HEK293 (cell line): ENCODE data around the gene CRACDL.

Experiments
- CTCF ChIA-PET: fragments of 350-600 bp; formaldehyde crosslinking; extraction: SDS; loops from one replicate; lab custom pipeline; 2021; ENCODE audit warnings: antibody characterized with exemption; lab: Yijun Ruan, JAX
- POLR2A ChIA-PET: fragments of 300-600 bp; formaldehyde crosslinking; extraction: SDS; loops from one replicate; lab custom pipeline; 2020; ENCODE audit warnings: antibody characterized with exemption, inconsistent platforms; lab: Yijun Ruan, JAX
- H3K27ac ChIP-seq: fragments of 200-500 bp; sonication (Bioruptor generic); 2 replicates; pipeline ENCODE4 v1.5.1; 2014; ENCODE audit warnings: low read depth, low read length, control low read depth, inconsistent platforms; ENCODE audit errors: extremely low read depth
- H3K36me3 ChIP-seq, 2 experiments: fragments of 200-500 bp in 1 of 2; sonication (Bioruptor generic) in 1 of 2; 1 replicate in 1 of 2; 2 replicates in 1 of 2; pipeline ENCODE4 v1.5.1; 2014 to 2017; ENCODE audit warnings: inconsistent platforms in 2 of 2, low read length in 2 of 2; ENCODE audit not compliant: control insufficient read depth in 2 of 2, insufficient read depth in 1 of 2
- H3K4me1 ChIP-seq: fragments of 200-500 bp; sonication (Bioruptor generic); 2 replicates; pipeline ENCODE4 v1.5.1; 2014; ENCODE audit warnings: mild to moderate bottlenecking, low read length, inconsistent platforms; ENCODE audit not compliant: control insufficient read depth, insufficient read depth
- H3K4me3 ChIP-seq: 2 replicates; pipeline ENCODE4 v1.5.1; 2011; ENCODE audit warnings: low read depth, mild to moderate bottlenecking, control low read depth, low read length, moderate library complexity
- H3K9me3 ChIP-seq: fragments of 200-500 bp; sonication (Bioruptor generic); 2 replicates; pipeline ENCODE4 v1.5.1; 2014; ENCODE audit warnings: low read depth, low read length, inconsistent platforms; ENCODE audit not compliant: control insufficient read depth, insufficient read depth
- BCL11B ChIP-seq: fragments of 450-650 bp; formaldehyde crosslinking; IDR thresholded peaks from 2 replicates; pipeline ENCODE4 v1.5.1; 2016; ENCODE audit warnings: low read depth, missing biosample characterization, missing genetic modification characterization
- GLIS1 ChIP-seq: fragments of 450-650 bp; formaldehyde crosslinking; IDR thresholded peaks from 2 replicates; pipeline ENCODE4 v1.5.1; 2016; ENCODE audit warnings: missing biosample characterization, missing genetic modification characterization
- HOXC10 ChIP-seq: sonication (generic); formaldehyde crosslinking; IDR thresholded peaks from 2 replicates; pipeline ENCODE4 v1.8.1; 2023; ENCODE audit warnings: mild to moderate bottlenecking, missing genetic modification reagents
- HOXD13 ChIP-seq: sonication (generic); formaldehyde crosslinking; IDR thresholded peaks from 2 replicates; pipeline ENCODE4 v1.8.0; 2022; ENCODE audit warnings: missing genetic modification reagents, borderline replicate concordance
- OVOL3 ChIP-seq: fragments of 450-650 bp; formaldehyde crosslinking; IDR thresholded peaks from 2 replicates; pipeline ENCODE4 v1.5.1; 2016; ENCODE audit warnings: missing biosample characterization, missing genetic modification characterization
- SALL2 ChIP-seq: fragments of 450-650 bp; formaldehyde crosslinking; IDR thresholded peaks from 2 replicates; pipeline ENCODE4 v1.5.0; 2017; ENCODE audit warnings: missing biosample characterization, mild to moderate bottlenecking, missing genetic modification characterization, borderline replicate concordance
- SETDB1 ChIP-seq: IDR thresholded peaks from one replicate; pipeline ENCODE4 v1.6.1; 2017; ENCODE audit warnings: mild to moderate bottlenecking, low read length, moderate library complexity, mixed read lengths; ENCODE audit not compliant: insufficient read length
- TCF7L2 ChIP-seq: IDR thresholded peaks from 2 replicates; pipeline ENCODE4 v1.6.1; 2011; ENCODE audit warnings: low read depth, mild to moderate bottlenecking, inconsistent platforms, low read length, moderate library complexity, borderline replicate concordance
- WT1 ChIP-seq: fragments of 450-650 bp; formaldehyde crosslinking; IDR thresholded peaks from 2 replicates; pipeline ENCODE4 v1.5.1; 2016; ENCODE audit warnings: missing biosample characterization, missing genetic modification characterization
- YY2 ChIP-seq: fragments of 450-650 bp; formaldehyde crosslinking; IDR thresholded peaks from 2 replicates; pipeline ENCODE4 v1.5.1; 2016; ENCODE audit warnings: missing biosample characterization, missing genetic modification characterization
- ZBTB1 ChIP-seq: fragments of 450-650 bp; formaldehyde crosslinking; IDR thresholded peaks from 2 replicates; pipeline ENCODE4 v1.5.1; 2016; ENCODE audit warnings: missing biosample characterization, missing genetic modification characterization
- ZBTB8A ChIP-seq: fragments of 450-650 bp; formaldehyde crosslinking; IDR thresholded peaks from 2 replicates; pipeline ENCODE4 v1.5.1; 2016; ENCODE audit warnings: missing biosample characterization, missing genetic modification characterization
- ZFP3 ChIP-seq: fragments of 450-650 bp; formaldehyde crosslinking; IDR thresholded peaks from 2 replicates; pipeline ENCODE4 v1.5.1; 2016; ENCODE audit warnings: low read depth, missing biosample characterization, missing genetic modification characterization
- ZNF184 ChIP-seq: fragments of 450-650 bp; IDR thresholded peaks from 2 replicates; pipeline ENCODE4 v1.5.1; 2018; ENCODE audit warnings: missing biosample characterization, mild to moderate bottlenecking, missing genetic modification characterization
- ZNF223 ChIP-seq: fragments of 450-650 bp; formaldehyde crosslinking; IDR thresholded peaks from 2 replicates; pipeline ENCODE4 v1.5.1; 2016; ENCODE audit warnings: missing biosample characterization, missing genetic modification characterization
- ZNF239 ChIP-seq: fragments of 450-650 bp; formaldehyde crosslinking; IDR thresholded peaks from 2 replicates; pipeline ENCODE4 v1.5.1; 2016; ENCODE audit warnings: missing biosample characterization, missing genetic modification characterization
- ZNF521 ChIP-seq: fragments of 450-650 bp; formaldehyde crosslinking; IDR thresholded peaks from 2 replicates; pipeline ENCODE4 v1.5.1; 2017; ENCODE audit warnings: missing biosample characterization, mild to moderate bottlenecking, missing genetic modification characterization
- ZNF580 ChIP-seq: fragments of 450-650 bp; formaldehyde crosslinking; IDR thresholded peaks from 2 replicates; pipeline ENCODE4 v1.5.1; 2016; ENCODE audit warnings: missing biosample characterization, missing genetic modification characterization
- ZNF670 ChIP-seq: fragments of 450-650 bp; formaldehyde crosslinking; IDR thresholded peaks from 2 replicates; pipeline ENCODE4 v1.5.1; 2016; ENCODE audit warnings: missing biosample characterization, missing genetic modification characterization, low read depth
- ZNF843 ChIP-seq: fragments of 450-650 bp; formaldehyde crosslinking; IDR thresholded peaks from 2 replicates; pipeline ENCODE4 v1.5.1; 2016; ENCODE audit warnings: missing biosample characterization, missing genetic modification characterization
- TF ChIP-seq, protein P1 (sequence below): fragments of 450-650 bp; formaldehyde crosslinking; IDR thresholded peaks from 2 replicates; pipeline ENCODE4 v1.5.1; 2016; ENCODE audit warnings: missing biosample characterization, missing genetic modification characterization

CRACDL gene

GRCh38 chr2:98776136-98776535 is 159.9 kb downstream of the CRACDL start:
- Histone ChIP-seq H3K9me3 (no peaks in the 10 kb centered on the region), H3K4me1 (no peaks in the 10 kb centered on the region), H3K36me3 (no peaks in the 10 kb centered on the region), H3K27ac (no peak overlapping the region), H3K4me3 (no peak overlapping the region)
- TF ChIP-seq YY2 (no peak), ZBTB1 (tag by site-specific recombination) (no peak), HOXC10 (CRISPR knock-in tag) (no peak), ZNF184 (no peak), ZNF580 (tag by site-specific recombination) (no peak), SALL2 (no peak), ZNF223 (no peak), ZFP3 (tag by site-specific recombination) (no peak)
- TF ChIP-seq, protein P1, sequence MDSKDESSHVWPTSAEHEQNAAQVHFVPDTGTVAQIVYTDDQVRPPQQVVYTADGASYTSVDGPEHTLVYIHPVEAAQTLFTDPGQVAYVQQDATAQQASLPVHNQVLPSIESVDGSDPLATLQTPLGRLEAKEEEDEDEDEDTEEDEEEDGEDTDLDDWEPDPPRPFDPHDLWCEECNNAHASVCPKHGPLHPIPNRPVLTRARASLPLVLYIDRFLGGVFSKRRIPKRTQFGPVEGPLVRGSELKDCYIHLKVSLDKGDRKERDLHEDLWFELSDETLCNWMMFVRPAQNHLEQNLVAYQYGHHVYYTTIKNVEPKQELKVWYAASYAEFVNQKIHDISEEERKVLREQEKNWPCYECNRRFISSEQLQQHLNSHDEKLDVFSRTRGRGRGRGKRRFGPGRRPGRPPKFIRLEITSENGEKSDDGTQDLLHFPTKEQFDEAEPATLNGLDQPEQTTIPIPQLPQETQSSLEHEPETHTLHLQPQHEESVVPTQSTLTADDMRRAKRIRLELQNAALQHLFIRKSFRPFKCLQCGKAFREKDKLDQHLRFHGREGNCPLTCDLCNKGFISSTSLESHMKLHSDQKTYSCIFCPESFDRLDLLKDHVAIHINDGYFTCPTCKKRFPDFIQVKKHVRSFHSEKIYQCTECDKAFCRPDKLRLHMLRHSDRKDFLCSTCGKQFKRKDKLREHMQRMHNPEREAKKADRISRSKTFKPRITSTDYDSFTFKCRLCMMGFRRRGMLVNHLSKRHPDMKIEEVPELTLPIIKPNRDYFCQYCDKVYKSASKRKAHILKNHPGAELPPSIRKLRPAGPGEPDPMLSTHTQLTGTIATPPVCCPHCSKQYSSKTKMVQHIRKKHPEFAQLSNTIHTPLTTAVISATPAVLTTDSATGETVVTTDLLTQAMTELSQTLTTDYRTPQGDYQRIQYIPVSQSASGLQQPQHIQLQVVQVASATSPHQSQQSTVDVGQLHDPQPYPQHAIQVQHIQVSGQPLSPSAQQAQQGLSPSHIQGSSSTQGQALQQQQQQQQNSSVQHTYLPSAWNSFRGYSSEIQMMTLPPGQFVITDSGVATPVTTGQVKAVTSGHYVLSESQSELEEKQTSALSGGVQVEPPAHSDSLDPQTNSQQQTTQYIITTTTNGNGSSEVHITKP (tag by site-specific recombination), result no peak
- CTCF ChIA-PET, result interaction anchor here (0.5 to 0.9 kb wide), 2 partner anchors 18 to 1035 kb away, joined by 3 to 4 read pairs; no protein-coding TSS in a partner anchor
- POLR2A ChIA-PET, result no interaction called here

DNA sequence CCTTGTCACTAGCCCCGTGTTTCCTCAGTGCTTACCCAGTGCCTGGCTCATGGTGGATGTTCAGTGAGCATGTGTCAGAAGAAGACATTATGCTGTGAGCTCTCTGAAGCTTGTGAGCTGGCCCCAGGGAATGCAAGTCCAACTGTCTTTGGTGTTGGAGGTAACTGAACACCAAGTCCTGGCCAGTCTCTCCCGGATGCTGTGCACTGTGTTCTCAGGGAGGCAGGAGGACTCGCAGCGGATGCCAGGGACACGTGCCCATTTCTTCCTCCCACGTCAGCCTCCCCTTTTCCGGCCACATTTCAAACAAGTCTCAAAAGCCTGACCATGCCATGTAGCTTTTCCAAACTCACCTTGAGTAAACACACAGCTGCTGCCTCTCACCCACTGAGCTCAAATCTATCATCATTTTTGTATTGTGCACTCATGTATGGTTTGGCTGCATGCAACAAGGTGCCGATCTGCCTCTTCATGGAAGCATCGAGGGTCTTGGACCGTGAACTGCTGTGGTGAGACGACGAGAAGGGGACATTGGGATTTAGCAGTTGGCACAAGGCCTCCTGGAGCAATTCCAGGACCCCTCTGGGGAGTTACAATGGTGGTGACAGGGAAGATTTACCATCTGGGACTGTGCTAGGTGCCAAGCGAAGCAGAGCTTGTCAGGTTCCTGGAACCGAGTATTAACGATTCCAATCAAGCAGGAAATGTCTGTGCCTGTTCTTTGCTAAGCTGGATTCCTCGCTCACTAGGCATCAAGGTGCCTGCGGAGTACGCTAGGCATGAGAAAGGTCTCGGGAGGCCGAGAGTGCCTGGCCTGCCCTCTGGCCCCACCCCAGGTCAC is 160.7 kb downstream of the CRACDL start:
- Histone ChIP-seq H3K9me3 (no peaks in the 10 kb centered on the region), H3K4me3 (no peak overlapping the region), H3K4me1 (no peaks in the 10 kb centered on the region), H3K36me3 (no peaks in the 10 kb centered on the region), H3K27ac (no peak overlapping the region)
- CTCF ChIA-PET, result interaction anchor here (0.5 to 0.9 kb wide), 2 partner anchors 17 to 1035 kb away, joined by 3 to 4 read pairs; no protein-coding TSS in a partner anchor
- no peak for TF ChIP-seq TCF7L2
- TF ChIP-seq OVOL3 (tag by site-specific recombination), result no peak
- TF ChIP-seq WT1 (tag by site-specific recombination), result no peak
- no peak for TF ChIP-seq GLIS1 (tag by site-specific recombination)
- TF ChIP-seq, all 188 proteins: peak for 0
- POLR2A ChIA-PET, result no interaction called here

- Histone ChIP-seq H3K27ac (no peak overlapping the region), H3K36me3 (no peaks in the 10 kb centered on the region), H3K4me3 (no peak overlapping the region), H3K9me3 (no peaks in the 10 kb centered on the region), H3K4me1 (no peaks in the 10 kb centered on the region)
- CTCF ChIA-PET, result no interaction called here
- POLR2A ChIA-PET, result no interaction called here
- no peak for TF ChIP-seq ZBTB8A
- no peak for TF ChIP-seq ZNF843 (tag by site-specific recombination)
- no peak for TF ChIP-seq SETDB1
- no peak for TF ChIP-seq ZNF239
- TF ChIP-seq ZNF670 (tag by site-specific recombination), result no peak
- no peak for TF ChIP-seq BCL11B (tag by site-specific recombination)
- TF ChIP-seq ZNF521, result no peak
- TF ChIP-seq HOXD13, result no peak
These were observed 162.1 kb downstream of the CRACDL start for GRCh38 chr2:98773907-98774306.
